ENCODE results near the gene TEX29. TPM values are rescaled to one million over a fixed set of nuclear protein-coding genes. Genes with fewer than 3 reads are reported as not detected.

TEX29 gene
- total RNA-seq (1 to 10 TPM in 1 of 2 donors, under 1 TPM in 1; 0.96 to 1.8 TPM), polyA plus RNA-seq (1 to 10 TPM; 1.6 to 5.5 TPM)
- long read RNA-seq, donor 1 = 0 reads
- long read RNA-seq, donor 2, partial matches to known transcripts = 0 of 2 reads
- long read RNA-seq, donor 2, other reads (novel, unspliced or antisense) = 2 of 2 reads

DNA sequence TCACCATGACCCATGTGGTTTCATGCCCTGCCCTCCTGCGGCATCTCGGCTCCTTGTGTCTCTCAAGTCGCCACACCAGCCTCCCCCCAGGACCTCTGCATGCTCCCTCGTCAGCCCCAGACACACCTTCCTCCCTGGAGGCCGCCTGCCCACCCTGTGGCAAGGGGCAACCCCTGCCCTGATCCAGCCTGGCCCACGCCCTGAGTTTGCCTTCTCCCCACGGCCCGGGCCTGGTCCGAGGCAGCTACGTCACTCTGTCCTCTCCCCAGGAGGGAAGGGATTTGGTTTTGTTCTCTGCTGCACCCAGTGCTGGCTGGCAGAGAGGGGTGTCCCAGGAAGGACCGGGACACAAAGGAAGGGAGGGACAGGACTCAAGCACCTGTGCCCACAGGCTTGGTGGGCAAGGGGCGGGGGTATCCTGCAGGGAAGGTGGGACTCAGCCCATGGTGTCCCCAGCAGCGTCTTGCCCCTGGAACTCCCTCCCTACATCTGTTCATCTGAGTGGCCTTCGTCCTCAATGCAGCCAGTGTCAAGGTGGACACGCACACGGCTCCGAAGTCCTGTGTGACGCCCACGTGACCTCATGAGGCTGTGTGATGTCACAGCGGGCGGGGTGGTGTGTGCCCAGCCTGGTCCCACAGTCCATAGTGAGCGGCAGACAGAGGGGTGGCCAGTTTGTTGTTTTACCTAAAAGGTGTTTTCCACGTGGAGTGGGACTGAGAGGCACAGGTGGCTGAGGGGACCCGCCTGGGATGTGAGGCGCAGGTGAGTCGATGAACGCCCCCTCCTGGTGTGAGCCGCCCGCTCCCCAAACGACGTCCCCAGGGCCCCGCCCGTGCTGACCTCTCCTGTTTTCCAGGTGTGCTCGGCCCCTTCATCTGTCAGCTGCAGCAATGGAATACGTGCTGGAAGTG lies at the start of gene TEX29:
TEX29 (plus strand) TSS at position 645 of the 914 bp plus-strand sequence; CDS start at position 894, 249 bp downstream.
- no peaks in the 10 kb centered on the region for H3K36me3 ChIP-seq (ENCODE audit: control insufficient read depth in 1 of 2, insufficient read depth in 2 of 2, low read length in 1 of 2)
- H3K4me1 ChIP-seq (ENCODE audit: control insufficient read depth in 1 of 2, insufficient read depth in 2 of 2, low read length in 2 of 2) = no peaks in the 10 kb centered on the region
- H3K27ac ChIP-seq (ENCODE audit: low read depth in 1 of 2, low read length in 2 of 2) = no peak within 1 kb of the TSS
- no peak within 1 kb of the TSS for H3K4me3 ChIP-seq (ENCODE audit: low read length in 2 of 2)
- H3K27me3 ChIP-seq (ENCODE audit: control insufficient read depth in 1 of 2, insufficient read depth in 2 of 2, low read length in 1 of 2) = no peaks in the 10 kb centered on the region
- intact Hi-C loops (cut with DNase I) = no loop called here
- H3K9me3 ChIP-seq (ENCODE audit: control insufficient read depth, low read length) = no peaks in the 10 kb centered on the region
- DNase-seq (peak in 1 of 2 donors; percentile 64), ATAC-seq (ENCODE audit: low FRiP score) (no peak)
- 78 to 80% methylated on average over 35 of the region's 35 CpGs for WGBS, 2 donors

DNA sequence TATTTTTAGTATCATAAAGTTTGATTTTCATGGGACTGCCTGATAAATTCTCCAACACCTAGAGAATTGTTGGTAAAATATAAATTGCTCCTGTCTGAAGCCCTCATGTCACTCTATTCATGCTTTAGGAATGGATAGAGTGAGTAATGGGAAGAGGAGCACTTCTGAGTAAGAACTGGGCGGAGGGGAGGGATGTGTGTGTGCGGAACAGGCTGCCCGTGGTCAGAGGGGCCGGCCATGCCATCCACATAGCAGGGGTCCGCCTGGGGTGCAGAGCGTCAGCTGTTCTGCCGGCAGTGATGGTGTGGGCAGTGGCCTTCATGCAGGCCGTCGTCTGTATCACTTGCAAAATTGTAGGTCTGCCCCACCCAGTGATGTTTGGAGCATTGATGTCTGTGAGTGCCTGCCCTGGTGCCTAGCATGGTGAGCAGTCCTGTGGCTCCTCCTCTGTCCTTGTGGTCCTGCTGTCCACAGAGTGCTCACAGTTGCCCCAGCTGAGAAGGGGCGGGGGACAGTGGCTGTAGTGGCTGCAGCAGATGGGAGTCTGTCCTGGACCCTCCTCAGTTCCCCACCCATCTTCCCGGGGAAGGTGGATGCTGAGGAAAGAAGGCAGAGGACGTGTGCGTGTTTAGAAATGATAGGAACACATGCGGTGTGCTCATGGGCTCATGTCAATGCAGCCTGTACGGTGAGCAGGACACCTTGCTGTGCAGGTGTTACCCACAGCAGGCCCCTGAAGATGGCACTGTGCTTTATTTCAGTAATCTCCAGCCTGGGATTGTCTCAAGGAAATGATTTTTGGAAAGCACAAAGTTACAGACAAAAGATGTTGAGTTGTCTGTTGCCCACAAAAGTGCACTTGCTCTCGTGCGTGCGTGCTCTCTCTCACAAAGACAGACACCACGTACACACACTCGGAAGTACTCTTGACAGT lies 49.4 kb upstream of the TEX29 start:
- intact Hi-C loops (cut with DNase I) = loop anchor here in 1 of 2 donors (10.0 kb wide), 1 partner anchor 46 kb away; no protein-coding TSS in a partner anchor
- no peaks in the 10 kb centered on the region for H3K9me3 ChIP-seq (ENCODE audit: control insufficient read depth, low read length)
- no peaks in the 10 kb centered on the region for H3K27me3 ChIP-seq (ENCODE audit: control insufficient read depth in 1 of 2, insufficient read depth in 2 of 2, low read length in 1 of 2)
- no peak for DNase-seq
- H3K4me3 ChIP-seq (ENCODE audit: low read length in 2 of 2) = no peak overlapping the region
- ATAC-seq (ENCODE audit: low FRiP score) = peak; percentile 12
- no peak overlapping the region for H3K27ac ChIP-seq (ENCODE audit: low read depth in 1 of 2, low read length in 2 of 2)
- H3K36me3 ChIP-seq (ENCODE audit: control insufficient read depth in 1 of 2, insufficient read depth in 2 of 2, low read length in 1 of 2) = peaks cover 0 to 4% of the 10 kb centered on the region in 2 donors
- peaks cover 0 to 1% of the 10 kb centered on the region in 2 donors for H3K4me1 ChIP-seq (ENCODE audit: control insufficient read depth in 1 of 2, insufficient read depth in 2 of 2, low read length in 2 of 2)
- WGBS, 2 donors = 76 to 80% methylated on average over 20 of the region's 20 CpGs

DNA sequence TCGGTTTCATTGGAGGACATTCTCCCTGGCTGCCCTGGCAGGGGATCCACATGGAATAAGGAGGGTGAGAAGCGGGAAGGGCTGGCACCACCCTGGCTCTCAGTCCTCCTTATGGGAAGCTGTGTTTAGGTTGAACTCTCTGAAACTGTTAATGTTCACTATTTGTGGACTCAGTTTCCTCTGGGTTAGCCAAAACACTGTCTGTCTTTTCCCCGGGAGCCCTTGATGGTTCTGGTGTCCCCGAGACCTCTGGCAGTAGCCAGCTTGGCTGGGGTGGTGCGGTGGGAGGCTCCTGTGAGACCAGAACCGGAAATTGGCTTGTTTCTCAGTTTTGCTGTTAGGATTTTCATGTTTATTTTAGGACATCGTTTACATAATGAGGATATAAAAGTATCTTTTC lies 48.3 kb upstream of the TEX29 start:
- peaks cover 0 to 4% of the 10 kb centered on the region in 2 donors for H3K36me3 ChIP-seq (ENCODE audit: control insufficient read depth in 1 of 2, insufficient read depth in 2 of 2, low read length in 1 of 2)
- no peaks in the 10 kb centered on the region for H3K27me3 ChIP-seq (ENCODE audit: control insufficient read depth in 1 of 2, insufficient read depth in 2 of 2, low read length in 1 of 2)
- H3K9me3 ChIP-seq (ENCODE audit: control insufficient read depth, low read length) = no peaks in the 10 kb centered on the region
- WGBS, 2 donors = 15 to 21% methylated on average over 7 of the region's 7 CpGs
- DNase-seq (no peak), ATAC-seq (ENCODE audit: low FRiP score) (no peak)
- intact Hi-C loops (cut with DNase I) = loop anchor here in 1 of 2 donors (10.0 kb wide), 1 partner anchor 47 kb away; no protein-coding TSS in a partner anchor
- H3K4me3 ChIP-seq (ENCODE audit: low read length in 2 of 2) = no peak overlapping the region
- peaks cover 0 to 1% of the 10 kb centered on the region in 2 donors for H3K4me1 ChIP-seq (ENCODE audit: control insufficient read depth in 1 of 2, insufficient read depth in 2 of 2, low read length in 2 of 2)
- no peak overlapping the region for H3K27ac ChIP-seq (ENCODE audit: low read depth in 1 of 2, low read length in 2 of 2)

DNA sequence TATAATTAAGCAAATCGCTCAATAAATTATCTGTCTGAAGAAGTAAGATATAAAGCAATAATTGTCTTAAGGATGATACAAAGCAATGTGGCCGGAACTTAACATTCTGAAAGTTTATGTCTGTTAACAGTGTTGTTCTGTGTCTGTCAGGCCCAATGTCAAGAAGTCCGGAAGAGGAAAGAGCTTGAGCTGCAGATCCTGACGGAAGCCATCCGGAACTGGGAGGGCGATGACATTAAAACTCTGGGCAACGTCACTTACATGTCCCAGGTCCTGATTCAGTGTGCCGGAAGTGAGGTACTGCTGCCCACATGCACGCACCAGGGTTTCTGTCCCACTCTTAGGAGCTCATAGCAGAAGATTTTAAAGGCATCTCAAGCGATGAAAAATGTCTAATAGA lies 45.1 kb upstream of the TEX29 start:
- Histone ChIP-seq H3K4me1 (ENCODE audit: control insufficient read depth in 1 of 2, insufficient read depth in 2 of 2, low read length in 2 of 2) (peaks cover 0 to 1% of the 10 kb centered on the region in 2 donors), H3K9me3 (ENCODE audit: control insufficient read depth, low read length) (no peaks in the 10 kb centered on the region), H3K27ac (ENCODE audit: low read depth in 1 of 2, low read length in 2 of 2) (no peak overlapping the region), H3K4me3 (ENCODE audit: low read length in 2 of 2) (no peak overlapping the region), H3K36me3 (ENCODE audit: control insufficient read depth in 1 of 2, insufficient read depth in 2 of 2, low read length in 1 of 2) (peaks cover 2% of the 10 kb centered on the region in 2 donors), H3K27me3 (ENCODE audit: control insufficient read depth in 1 of 2, insufficient read depth in 2 of 2, low read length in 1 of 2) (no peaks in the 10 kb centered on the region)
- ATAC-seq (ENCODE audit: low FRiP score) (no peak), DNase-seq (no peak)
- 82 to 84% methylated on average over 10 of the region's 10 CpGs for WGBS, 2 donors
- intact Hi-C loops (cut with DNase I) = loop anchor here in 1 of 2 donors (10.0 kb wide), 1 partner anchor 51 kb away; no protein-coding TSS in a partner anchor

DNA sequence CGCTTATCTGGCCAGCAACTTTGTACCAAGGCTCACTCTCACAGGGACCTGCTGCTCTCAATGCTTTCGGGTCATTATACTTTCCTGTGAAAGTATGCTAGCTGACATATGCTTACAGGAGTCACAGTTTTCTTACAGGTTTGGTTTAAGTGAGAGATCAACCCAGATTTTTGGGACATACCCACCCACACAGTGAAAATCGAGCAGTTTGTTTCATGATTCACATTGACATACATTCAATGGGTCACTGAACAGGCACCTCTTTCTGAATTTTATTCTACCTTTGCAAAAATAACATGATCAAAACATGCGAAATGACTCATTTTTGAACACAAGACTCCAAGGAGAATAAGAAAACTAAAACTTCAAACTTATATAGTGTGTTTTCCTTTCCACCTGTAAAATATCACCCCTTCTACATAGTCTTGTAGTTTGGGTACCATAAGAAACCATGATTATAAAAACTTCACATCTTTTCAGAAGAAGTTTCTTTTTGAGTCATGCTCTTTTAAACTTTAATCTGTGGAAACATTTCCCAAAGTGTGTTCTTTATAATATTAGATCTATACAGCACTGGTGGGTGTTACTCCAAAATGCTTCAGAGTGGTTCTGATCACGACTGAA lies 44.3 kb upstream of the TEX29 start:
- Histone ChIP-seq H3K4me3 (ENCODE audit: low read length in 2 of 2) (no peak overlapping the region), H3K27ac (ENCODE audit: low read depth in 1 of 2, low read length in 2 of 2) (peak overlapping the region in 1 of 2 donors; percentile 49), H3K9me3 (ENCODE audit: control insufficient read depth, low read length) (no peaks in the 10 kb centered on the region), H3K27me3 (ENCODE audit: control insufficient read depth in 1 of 2, insufficient read depth in 2 of 2, low read length in 1 of 2) (no peaks in the 10 kb centered on the region), H3K36me3 (ENCODE audit: control insufficient read depth in 1 of 2, insufficient read depth in 2 of 2, low read length in 1 of 2) (peaks cover 2% of the 10 kb centered on the region in 2 donors), H3K4me1 (ENCODE audit: control insufficient read depth in 1 of 2, insufficient read depth in 2 of 2, low read length in 2 of 2) (peaks cover 0 to 3% of the 10 kb centered on the region in 2 donors)
- no peak for DNase-seq
- intact Hi-C loops (cut with DNase I) = loop anchor here in 1 of 2 donors (10.0 kb wide), 1 partner anchor 51 kb away; no protein-coding TSS in a partner anchor
- 82 to 84% methylated on average over 5 of the region's 5 CpGs for WGBS, 2 donors
- no peak for ATAC-seq (ENCODE audit: low FRiP score)

DNA sequence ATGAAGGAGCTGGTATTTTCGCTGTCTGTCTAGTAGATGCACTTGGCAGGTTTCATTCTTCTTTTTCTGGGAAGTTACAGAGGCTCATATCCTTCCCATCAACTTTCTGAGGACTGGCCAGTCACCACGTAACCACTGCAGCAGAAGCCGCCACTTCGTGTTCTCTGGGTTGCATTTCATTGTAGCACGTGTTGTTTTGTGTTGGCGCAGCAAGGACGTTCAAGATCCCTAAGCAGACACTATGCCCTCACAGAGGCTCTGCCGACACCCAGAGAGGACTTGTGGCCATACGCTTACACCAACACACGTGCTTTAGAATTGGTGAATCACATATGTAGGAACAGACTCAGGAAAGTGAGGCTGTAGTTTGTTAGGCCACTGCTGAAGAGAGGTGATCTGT lies 42.2 kb upstream of the TEX29 start:
- no peak for ATAC-seq (ENCODE audit: low FRiP score)

DNA sequence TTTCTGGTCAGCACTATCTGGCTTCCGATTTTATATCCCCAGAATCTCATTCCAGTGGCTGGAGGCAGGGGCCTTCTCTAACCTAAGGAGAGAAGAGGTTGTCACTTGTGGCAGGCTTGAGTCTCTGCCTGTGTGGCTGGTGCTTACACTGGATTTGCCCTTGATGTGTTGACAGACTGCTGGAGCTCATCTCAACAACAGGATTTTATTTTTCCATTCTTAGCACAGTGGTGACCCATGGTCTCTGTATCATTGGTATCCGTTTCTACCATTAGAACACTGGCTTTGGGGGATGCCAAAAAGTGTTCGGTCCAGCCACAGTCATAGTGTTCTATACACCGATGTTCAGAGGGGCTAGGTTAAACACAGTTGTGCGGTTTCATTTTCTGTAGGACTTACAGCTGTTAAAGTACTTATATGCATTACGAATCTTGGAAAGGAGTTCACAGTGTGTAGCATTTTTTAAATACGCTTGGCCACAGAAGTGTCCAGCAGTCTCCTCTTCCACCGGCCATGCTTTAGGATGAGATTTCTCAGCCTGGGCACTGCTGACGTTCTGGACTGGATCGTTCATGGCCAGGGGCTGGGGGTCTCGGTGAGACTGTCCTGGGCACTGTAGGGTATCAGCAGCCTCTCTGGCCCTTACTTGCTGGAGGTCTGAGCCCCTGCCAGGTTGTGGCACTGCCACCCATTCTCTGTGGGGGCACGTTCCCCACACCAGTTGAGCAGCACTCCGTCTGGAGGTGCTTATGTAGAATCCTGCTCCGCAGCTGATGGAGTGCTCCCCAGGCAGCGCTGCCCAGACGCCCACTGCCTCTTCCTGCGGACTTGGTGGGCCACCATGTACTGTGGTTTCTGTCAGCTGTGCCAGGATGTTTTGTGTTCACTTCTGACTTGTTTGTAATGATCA lies 41.4 kb upstream of the TEX29 start:
- intact Hi-C loops (cut with DNase I) = loop anchor here in 1 of 2 donors (10.0 kb wide), 1 partner anchor 54 kb away; no protein-coding TSS in a partner anchor
- Histone ChIP-seq H3K4me1 (ENCODE audit: control insufficient read depth in 1 of 2, insufficient read depth in 2 of 2, low read length in 2 of 2) (peaks cover 3% of the 10 kb centered on the region in 2 donors), H3K36me3 (ENCODE audit: control insufficient read depth in 1 of 2, insufficient read depth in 2 of 2, low read length in 1 of 2) (peaks cover 2% of the 10 kb centered on the region in 2 donors), H3K4me3 (ENCODE audit: low read length in 2 of 2) (no peak overlapping the region), H3K9me3 (ENCODE audit: control insufficient read depth, low read length) (no peaks in the 10 kb centered on the region), H3K27ac (ENCODE audit: low read depth in 1 of 2, low read length in 2 of 2) (peak overlapping the region in 1 of 2 donors; percentile 4), H3K27me3 (ENCODE audit: control insufficient read depth in 1 of 2, insufficient read depth in 2 of 2, low read length in 1 of 2) (no peaks in the 10 kb centered on the region)
- ATAC-seq (ENCODE audit: low FRiP score) (no peak), DNase-seq (no peak)
- 76 to 80% methylated on average over 17 of the region's 17 CpGs for WGBS, 2 donors

More for the DNA sequence above, 42.2 kb upstream of the TEX29 start:
- Histone ChIP-seq H3K9me3 (ENCODE audit: control insufficient read depth, low read length) (no peaks in the 10 kb centered on the region), H3K27ac (ENCODE audit: low read depth in 1 of 2, low read length in 2 of 2) (peak overlapping the region in 1 of 2 donors; percentile 4), H3K27me3 (ENCODE audit: control insufficient read depth in 1 of 2, insufficient read depth in 2 of 2, low read length in 1 of 2) (no peaks in the 10 kb centered on the region), H3K36me3 (ENCODE audit: control insufficient read depth in 1 of 2, insufficient read depth in 2 of 2, low read length in 1 of 2) (peaks cover 2% of the 10 kb centered on the region in 2 donors), H3K4me1 (ENCODE audit: control insufficient read depth in 1 of 2, insufficient read depth in 2 of 2, low read length in 2 of 2) (peaks cover 3% of the 10 kb centered on the region in 2 donors), H3K4me3 (ENCODE audit: low read length in 2 of 2) (no peak overlapping the region)
- no peak for DNase-seq
- WGBS, 2 donors = 79 to 82% methylated on average over 10 of the region's 10 CpGs
- intact Hi-C loops (cut with DNase I) = loop anchor here in 1 of 2 donors (10.0 kb wide), 1 partner anchor 53 kb away; no protein-coding TSS in a partner anchor

All from aorta (tissue), 5 donors.